ENCODE results near the gene KLRB1. TPM values are rescaled to one million over a fixed set of nuclear protein-coding genes. Genes with fewer than 3 reads are reported as not detected.
"Not testable (repeated sequence)": the region's sequence is repeated elsewhere in the genome, so short reads cannot be mapped to it uniquely, and the experiment has no call there.

KLRB1 gene
- polyA plus RNA-seq, 2 of the 4 experiments (the other 2 are of a cell fraction) = not detected

DNA sequence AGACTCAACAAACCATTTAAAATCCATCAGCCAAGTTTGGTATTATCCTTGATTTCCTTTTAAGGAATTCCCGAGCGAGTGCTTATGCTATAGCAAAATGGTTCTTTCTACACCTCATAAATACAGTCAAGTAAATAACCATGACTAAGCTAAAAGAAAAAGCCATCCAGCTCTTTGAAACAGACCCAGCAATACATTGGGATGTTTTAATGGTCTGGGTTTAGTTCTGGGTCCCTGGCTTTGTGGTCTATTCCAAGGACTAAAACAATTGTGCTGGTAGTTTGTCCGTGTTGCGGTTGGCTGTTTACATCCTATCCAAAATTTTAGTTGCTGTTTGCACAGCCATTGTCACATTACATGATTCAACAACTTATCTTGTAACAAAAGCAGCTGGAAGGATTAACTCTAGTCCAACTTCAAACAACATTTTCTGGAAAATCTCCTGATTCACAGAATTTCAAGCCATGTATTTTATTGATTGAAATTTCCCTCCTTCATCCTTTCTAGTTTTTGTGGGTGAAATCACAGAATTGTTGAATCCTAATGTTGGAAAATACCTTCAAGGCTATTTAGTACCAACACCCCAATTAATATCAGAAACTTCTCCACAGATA is 19.6 kb downstream of the KLRB1 start:
- CTCF ChIA-PET = no interaction called here
- Histone ChIP-seq H3K4me2 (no peak overlapping the region), H3K4me3 (no peak overlapping the region), H3K27ac (no peak overlapping the region), H3K4me1 (no peaks in the 10 kb centered on the region), H3K9me3 (no peaks in the 10 kb centered on the region)
- POLR2A ChIA-PET = no interaction called here
- ATAC-seq (no peak), FAIRE-seq (no peak), DNase-seq (ENCODE audit: low read depth in 1 of 2, low spot score in 1 of 2) (no peak)
- WGBS (ENCODE audit: missing lambda C conversion rate) = 95% methylated on average over 4 of the region's 4 CpGs
- no peak for TF ChIP-seq CBX8 (IDR thresholded peaks at IDR 0.05)
- peak; percentile 41 for TF ChIP-seq MAFK (IDR thresholded peaks at IDR 0.05; ENCODE audit: partially characterized antibody)
- TF ChIP-seq HEYL (CRISPR knock-in tag; IDR thresholded peaks at IDR 0.05) = no peak

GRCh38 chr12:9577729-9578128 is 30.0 kb downstream of the KLRB1 start:
- H3K4me3 ChIP-seq; H3K4me2 ChIP-seq; H3K4me1 ChIP-seq; FAIRE-seq; H3K27ac ChIP-seq; H3K9me3 ChIP-seq; DNase-seq (ENCODE audit: low read depth in 1 of 2, low spot score in 1 of 2); ATAC-seq; CTCF ChIA-PET; POLR2A ChIA-PET: not testable (repeated sequence)
- 96% methylated on average over 2 of the region's 5 CpGs for WGBS (ENCODE audit: missing lambda C conversion rate)

DNA sequence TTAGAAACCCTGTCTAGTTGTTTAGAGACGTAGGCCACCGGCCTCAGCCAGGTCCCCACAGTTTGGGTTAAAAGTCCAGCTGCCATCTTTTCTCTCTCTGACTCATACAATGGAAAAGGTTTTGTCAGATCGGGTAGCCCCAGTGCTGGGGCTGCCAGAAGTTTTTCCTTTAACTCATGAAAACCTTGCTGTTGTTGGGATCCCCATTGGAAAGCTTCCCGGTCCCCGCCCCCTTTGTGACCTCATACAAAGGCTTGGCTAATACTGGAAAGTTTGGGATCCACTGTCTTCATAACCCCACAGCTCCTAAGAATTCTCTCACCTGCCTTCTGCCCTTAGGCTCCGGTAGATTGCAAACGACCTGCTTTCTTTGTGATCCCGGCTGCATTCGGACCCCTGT is 40.6 kb downstream of the KLRB1 start:
- ATAC-seq; POLR2A ChIA-PET; H3K4me3 ChIP-seq; DNase-seq (ENCODE audit: low read depth in 1 of 2, low spot score in 1 of 2); H3K27ac ChIP-seq; H3K4me2 ChIP-seq; H3K9me3 ChIP-seq; H3K4me1 ChIP-seq; FAIRE-seq; CTCF ChIA-PET: not testable (repeated sequence)
- WGBS (ENCODE audit: missing lambda C conversion rate) = 90% methylated on average over 9 of the region's 9 CpGs

DNA sequence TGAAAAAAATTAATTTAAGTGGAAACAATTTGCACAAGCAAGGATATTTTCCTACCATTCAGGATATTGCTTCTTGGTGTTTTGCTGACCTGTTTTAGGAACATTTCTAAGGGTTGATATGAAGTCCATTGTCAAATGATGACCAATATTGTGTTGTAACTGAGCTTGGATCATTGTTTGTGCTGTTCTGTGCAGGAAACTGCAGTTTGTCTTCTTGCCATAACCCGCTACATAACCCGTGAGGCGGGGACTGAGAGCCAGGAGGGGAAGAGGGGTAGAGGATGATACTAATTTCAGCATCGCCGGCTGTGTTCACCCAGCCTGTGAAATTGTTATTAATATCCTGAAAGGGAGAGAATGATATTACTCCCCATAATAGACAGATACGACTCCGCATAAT is 41.6 kb downstream of the KLRB1 start:
- CTCF ChIA-PET = not testable (repeated sequence)

DNA sequence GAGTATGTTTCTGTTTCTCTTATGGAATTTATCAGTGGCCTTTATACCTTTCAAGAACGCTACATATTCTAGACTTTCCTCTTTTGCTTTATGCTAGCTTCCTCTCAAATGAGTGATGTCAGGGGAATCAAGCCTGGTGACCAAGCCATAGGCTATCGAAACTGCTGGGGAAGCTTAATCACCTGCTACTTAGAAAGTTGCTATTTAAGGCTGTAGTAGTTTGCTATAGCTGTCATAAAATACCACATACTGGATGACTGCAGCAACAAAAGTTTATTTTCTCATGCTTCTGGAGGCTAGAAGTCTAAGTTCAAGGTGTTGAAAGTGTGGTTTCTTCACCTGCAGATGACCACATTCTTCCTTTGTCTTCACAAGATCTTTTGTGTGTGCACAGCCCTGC is 43.3 kb downstream of the KLRB1 start:
- DNase-seq (ENCODE audit: low read depth in 1 of 2, low spot score in 1 of 2); H3K4me2 ChIP-seq; H3K4me3 ChIP-seq; ATAC-seq; POLR2A ChIA-PET; H3K9me3 ChIP-seq; H3K27ac ChIP-seq; CTCF ChIA-PET; H3K4me1 ChIP-seq: not testable (repeated sequence)
- FAIRE-seq = peak; percentile 90
- WGBS (ENCODE audit: missing lambda C conversion rate) = 63% methylated on average over 2 of the region's 2 CpGs

More for the DNA sequence above, 41.6 kb downstream of the KLRB1 start:
- POLR2A ChIA-PET; H3K9me3 ChIP-seq; H3K4me2 ChIP-seq; ATAC-seq; H3K4me1 ChIP-seq; FAIRE-seq; H3K4me3 ChIP-seq; H3K27ac ChIP-seq; DNase-seq (ENCODE audit: low read depth in 1 of 2, low spot score in 1 of 2): not testable (repeated sequence)
- WGBS (ENCODE audit: missing lambda C conversion rate) = 96% methylated on average over 7 of the region's 7 CpGs

DNA sequence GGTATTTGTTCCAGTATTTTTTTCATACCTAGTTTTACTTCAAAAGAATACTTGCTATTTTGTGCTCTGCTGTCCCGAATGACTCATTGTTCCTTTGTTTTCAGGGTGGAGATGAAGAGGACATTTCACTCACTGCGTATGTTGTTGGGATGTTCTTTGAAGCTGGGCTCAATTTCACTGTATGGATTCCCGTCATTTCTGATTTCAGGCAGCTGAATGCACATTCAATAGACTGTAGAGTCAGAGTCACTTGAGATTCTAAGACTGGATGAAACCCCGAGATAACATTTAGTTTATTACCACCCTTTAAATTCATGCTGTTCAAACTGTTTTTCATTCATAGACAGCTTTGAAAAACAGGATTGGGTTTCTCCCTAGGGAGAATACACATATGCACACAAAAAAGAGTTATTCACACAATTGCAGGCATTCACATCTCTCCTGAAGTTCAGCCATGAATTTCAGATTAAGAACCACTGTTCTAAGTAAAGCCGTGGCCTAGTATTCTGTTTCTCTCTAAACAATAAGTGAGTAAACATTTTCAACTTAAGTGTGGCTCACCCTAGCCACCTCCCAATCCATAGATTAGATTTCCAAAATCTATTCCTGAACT is 44.8 kb downstream of the KLRB1 start:
- FAIRE-seq = peak; percentile 97
- 80% methylated on average over 4 of the region's 5 CpGs for WGBS (ENCODE audit: missing lambda C conversion rate)
- DNase-seq (ENCODE audit: low read depth in 1 of 2, low spot score in 1 of 2); H3K4me3 ChIP-seq; H3K4me2 ChIP-seq; H3K9me3 ChIP-seq; H3K4me1 ChIP-seq; H3K27ac ChIP-seq; ATAC-seq; POLR2A ChIA-PET; CTCF ChIA-PET: not testable (repeated sequence)

DNA sequence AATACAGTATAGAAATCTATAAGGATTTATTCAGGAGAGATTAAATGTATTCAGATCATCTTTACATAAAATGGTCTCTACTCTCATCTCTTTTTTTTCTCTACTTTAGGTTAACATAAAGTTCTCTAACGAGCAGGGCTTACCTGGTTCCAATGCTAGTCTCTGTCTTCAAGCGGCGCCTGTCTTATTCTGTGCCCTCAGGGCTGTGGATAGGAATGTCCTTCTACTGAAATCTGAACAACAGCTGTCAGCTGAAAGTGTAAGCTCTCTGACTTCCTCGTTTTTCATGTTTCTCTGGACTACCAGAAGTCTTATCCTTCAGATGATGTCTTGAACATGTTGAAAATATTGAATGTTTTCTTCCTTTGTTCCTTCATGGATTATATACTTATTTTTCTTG is 62.2 kb downstream of the KLRB1 start:
- WGBS (ENCODE audit: missing lambda C conversion rate) = 66% methylated on average over 4 of the region's 4 CpGs
- DNase-seq (ENCODE audit: low read depth in 1 of 2, low spot score in 1 of 2); POLR2A ChIA-PET; H3K4me3 ChIP-seq; H3K27ac ChIP-seq; ATAC-seq; H3K4me1 ChIP-seq; H3K9me3 ChIP-seq; H3K4me2 ChIP-seq; CTCF ChIA-PET: not testable (repeated sequence)
- peak; percentile 97 for FAIRE-seq

Small RNA genes lying within 50 kb of the gene (small RNA-seq; reads per million reads assigned to genes)
- 0 reads per million in 6 experiments for gene AC010186.4
- 0 reads per million in 6 experiments for gene RNU6-700P

Other genes starting within 250 kb of the KLRB1 start
- gene CLEC2D, start 61.8 kb upstream of the KLRB1 start, polyA plus RNA-seq (2011; rRNA removed) = 3.3 and 4.0 TPM in 2 replicates
- gene CLEC2D, start 61.8 kb upstream of the KLRB1 start, polyA plus RNA-seq (2017; fragmentation: RNase III; extraction: RNeasy Plus Mini Kit Qiagen cat#74134 plus additional on column Dnase treatment) = 1.1 to 1.4 TPM (median 1.3 TPM) in 3 replicates
- gene CLECL1, start 125.2 kb upstream of the KLRB1 start, polyA plus RNA-seq (2011; rRNA removed) = not detected in 2 replicates
- gene CLECL1, start 125.2 kb upstream of the KLRB1 start, polyA plus RNA-seq (2017; fragmentation: RNase III; extraction: RNeasy Plus Mini Kit Qiagen cat#74134 plus additional on column Dnase treatment) = not detected in 3 replicates
- gene CD69, start 153.0 kb upstream of the KLRB1 start, polyA plus RNA-seq (2011; rRNA removed) = not detected in 2 replicates
- not detected in 3 replicates for gene CD69, start 153.0 kb upstream of the KLRB1 start, polyA plus RNA-seq (2017; fragmentation: RNase III; extraction: RNeasy Plus Mini Kit Qiagen cat#74134 plus additional on column Dnase treatment)
- gene KLRF1, start 219.6 kb upstream of the KLRB1 start, polyA plus RNA-seq (2011; rRNA removed) = not detected in 2 replicates
- not detected in 3 replicates for gene KLRF1, start 219.6 kb upstream of the KLRB1 start, polyA plus RNA-seq (2017; fragmentation: RNase III; extraction: RNeasy Plus Mini Kit Qiagen cat#74134 plus additional on column Dnase treatment)

Data from A549 (cell line).